Measurements from ENCODE around the gene BLACAT1.

DNA sequence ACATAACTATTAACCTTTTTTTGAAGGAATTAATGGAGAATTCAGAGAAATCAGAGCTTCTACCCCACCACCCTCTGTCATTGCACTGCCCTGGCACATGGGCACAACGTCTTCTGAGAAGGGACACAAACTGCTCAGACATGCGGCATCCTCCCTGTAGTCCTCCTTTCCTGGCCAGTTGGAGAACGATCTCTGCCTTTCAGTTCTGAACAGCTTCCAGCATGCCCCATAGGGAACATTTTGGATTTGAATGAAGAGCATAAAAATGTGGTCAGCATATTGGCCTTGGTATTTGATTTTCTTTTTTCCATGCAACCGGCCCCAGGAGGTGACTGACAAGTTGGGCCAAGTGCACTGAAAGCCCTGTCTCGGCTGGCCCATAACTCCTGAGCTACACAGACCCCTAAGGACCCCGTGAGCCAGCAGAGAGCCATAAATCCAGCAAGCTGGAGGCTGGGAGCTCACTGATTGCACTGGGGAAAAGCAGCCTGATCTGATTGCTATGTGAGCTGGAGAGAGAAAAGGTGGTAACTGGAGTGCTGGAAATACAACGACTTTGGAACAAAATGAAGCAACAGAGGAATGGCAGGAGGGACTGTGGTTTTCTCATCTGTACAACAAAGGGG, 10.9 kb upstream of the BLACAT1 start:
- TF ChIP-seq CTCF (IDR thresholded peaks at IDR 0.05) (no peak), POLR2A (IDR thresholded peaks at IDR 0.05) (no peak)

All from Peyer's patch (tissue), 4 donors.